H1 (cell line): Measurements from ENCODE around the gene CD58. TPM values are rescaled to one million over a fixed set of nuclear protein-coding genes. Genes with fewer than 3 reads are reported as not detected.

Experiments
- CTCF ChIA-PET: fragments of 300-600 bp; sonication (Branson Sonifier 250); formaldehyde crosslinking; loops from one replicate; lab custom pipeline; 2021; ENCODE audit not compliant: partially characterized antibody; lab: Charles Lee
- POLR2A ChIA-PET: fragments of 300-600 bp; sonication (Branson Sonifier 250); formaldehyde crosslinking; loops from one replicate; lab custom pipeline; 2021; ENCODE audit warnings: inconsistent platforms; ENCODE audit not compliant: partially characterized antibody; lab: Charles Lee
- DNase-seq, 2 experiments: peaks; one replicate each; pipeline versions ENCODE4 v3.0.0 to v3.0.0-alpha.2; 2010 to 2022; ENCODE audit warnings: low spot score in 2 of 2, low read depth in 1 of 2, mixed read lengths in 1 of 2
- FAIRE-seq: peaks from 2 replicates; lab custom pipeline; 2011; peaks lifted over from hg19 to GRCh38; lab: Jason Lieb, UNC
- H2AFZ ChIP-seq: 2 replicates; pipeline ENCODE4 v1.8.1; 2012; ENCODE audit warnings: low read length, inconsistent platforms
- H2AK5ac ChIP-seq: 2 replicates; pipeline ENCODE4 v1.6.1; 2013; ENCODE audit warnings: low read depth, low read length
- H2BK120ac ChIP-seq: replicated peaks from 2 replicates; pipeline ENCODE3; 2013; ENCODE audit warnings: low read depth, low read length, inconsistent platforms
- H2BK12ac ChIP-seq: 2 replicates; pipeline ENCODE4 v1.6.1; 2013; ENCODE audit warnings: low read depth, low read length
- H2BK15ac ChIP-seq: 2 replicates; pipeline ENCODE4 v1.6.1; 2013; ENCODE audit warnings: low read length
- H2BK20ac ChIP-seq: 2 replicates; pipeline ENCODE4 v1.6.1; 2013; ENCODE audit warnings: low read length
- H2BK5ac ChIP-seq: 2 replicates; pipeline ENCODE4 v1.6.1; 2013; ENCODE audit warnings: low read depth, low read length
- H3K14ac ChIP-seq: 2 replicates; pipeline ENCODE4 v1.6.1; 2013; ENCODE audit warnings: inconsistent platforms; ENCODE audit not compliant: insufficient read length
- H3K18ac ChIP-seq: 2 replicates; pipeline ENCODE4 v1.6.1; 2013; ENCODE audit warnings: low read length; ENCODE audit errors: extremely low read depth
- H3K23ac ChIP-seq: 2 replicates; pipeline ENCODE4 v1.6.1; 2013; ENCODE audit warnings: inconsistent platforms; ENCODE audit not compliant: insufficient read length
- H3K23me2 ChIP-seq: 2 replicates; pipeline ENCODE4 v1.6.1; 2013; ENCODE audit warnings: low read depth, low read length
- H3K27ac ChIP-seq: 2 replicates; pipeline ENCODE4 v1.6.1; 2011; ENCODE audit warnings: low read depth, low read length, inconsistent platforms
- H3K27me3 ChIP-seq, 4 experiments: replicated peaks in 1 of 4; 1 replicate in 1 of 4; 2 replicates in 3 of 4; pipeline versions ENCODE4 v1.6.1 to v1.8.1; 2011 to 2013; ENCODE audit warnings: low read length in 3 of 4, mild to moderate bottlenecking in 3 of 4, inconsistent platforms in 2 of 4, mixed read lengths in 2 of 4, moderate library complexity in 1 of 4; ENCODE audit not compliant: control insufficient read depth in 3 of 4, insufficient read depth in 3 of 4; ENCODE audit errors: extremely low read depth in 1 of 4
- H3K36me3 ChIP-seq, 4 experiments: 2 replicates each; pipeline versions ENCODE4 v1.6.1 to v1.8.1; 2011 to 2013; ENCODE audit warnings: mild to moderate bottlenecking in 4 of 4, low read length in 3 of 4, moderate library complexity in 2 of 4, control low read depth in 1 of 4, inconsistent platforms in 1 of 4; ENCODE audit not compliant: insufficient read depth in 4 of 4, control insufficient read depth in 2 of 4
- H3K4ac ChIP-seq: replicated peaks from 2 replicates; pipeline ENCODE3; 2013; ENCODE audit warnings: low read length, low read depth, mixed read lengths, inconsistent platforms; ENCODE audit not compliant: insufficient read length
- H3K4me1 ChIP-seq, 4 experiments: replicated peaks in 1 of 4; 1 replicate in 1 of 4; 2 replicates in 3 of 4; pipeline versions ENCODE4 v1.6.1 to v1.8.1; 2011 to 2013; ENCODE audit warnings: low read length in 3 of 4, inconsistent platforms in 2 of 4, mixed read lengths in 1 of 4; ENCODE audit not compliant: insufficient read depth in 4 of 4, control insufficient read depth in 3 of 4
- H3K4me2 ChIP-seq, 2 experiments: 2 replicates each; pipeline versions ENCODE4 v1.6.1 to v1.8.1; 2011 to 2013; ENCODE audit warnings: low read depth in 2 of 2, low read length in 2 of 2, control low read depth in 1 of 2, inconsistent platforms in 1 of 2, mild to moderate bottlenecking in 1 of 2; ENCODE audit not compliant: insufficient read depth in 1 of 2
- H3K4me3 ChIP-seq, 4 experiments: fragments of 200-600, 300-600 bp in 1 of 4; sonication (generic), shearing (Covaris generic), sonication (Bioruptor Twin) in 1 of 4; 2 replicates each; pipeline versions ENCODE4 v1.5.1 to v1.8.1; 2011 to 2016; ENCODE audit warnings: low read length in 4 of 4, low read depth in 3 of 4, control low read depth in 2 of 4, inconsistent platforms in 2 of 4, mild to moderate bottlenecking in 2 of 4, mixed read lengths in 1 of 4, moderate library complexity in 1 of 4; ENCODE audit not compliant: insufficient read depth in 2 of 4; ENCODE audit errors: extremely low read depth in 1 of 4
- H3K56ac ChIP-seq: replicated peaks from 2 replicates; pipeline ENCODE3; 2013; ENCODE audit warnings: low read depth, mild to moderate bottlenecking, mixed read lengths, low read length, inconsistent platforms; ENCODE audit not compliant: insufficient read length
- H3K79me1 ChIP-seq: 2 replicates; pipeline ENCODE4 v1.6.1; 2013; ENCODE audit warnings: low read depth, low read length, control low read depth
- H3K79me2 ChIP-seq, 2 experiments: 2 replicates each; pipeline versions ENCODE4 v1.6.1 to v1.8.1; 2012 to 2013; ENCODE audit warnings: low read length in 2 of 2, mild to moderate bottlenecking in 2 of 2, inconsistent platforms in 1 of 2; ENCODE audit not compliant: insufficient read depth in 2 of 2, control insufficient read depth in 1 of 2
- H3K9ac ChIP-seq, 4 experiments: replicated peaks in 1 of 4; 1 replicate in 1 of 4; 2 replicates in 3 of 4; pipeline versions ENCODE4 v1.6.1 to v1.8.1; 2011 to 2013; ENCODE audit warnings: low read depth in 3 of 4, low read length in 3 of 4, control low read depth in 2 of 4, mild to moderate bottlenecking in 2 of 4, moderate library complexity in 2 of 4, inconsistent platforms in 1 of 4; ENCODE audit errors: extremely low read depth in 1 of 4
- H3K9me3 ChIP-seq, 2 experiments: 2 replicates each; pipeline versions ENCODE4 v1.6.1 to v1.8.1; 2012 to 2013; ENCODE audit warnings: mild to moderate bottlenecking in 2 of 2, moderate library complexity in 2 of 2, control low read depth in 1 of 2, inconsistent platforms in 1 of 2, low read depth in 1 of 2, low read length in 1 of 2, mixed read lengths in 1 of 2; ENCODE audit not compliant: insufficient read depth in 2 of 2
- H4K20me1 ChIP-seq, 2 experiments: replicated peaks in 1 of 2; 2 replicates each; pipeline versions ENCODE3 to v1.8.1; 2011 to 2013; ENCODE audit warnings: inconsistent platforms in 2 of 2, low read length in 2 of 2, mild to moderate bottlenecking in 1 of 2; ENCODE audit not compliant: insufficient read depth in 2 of 2, control insufficient read depth in 1 of 2
- H4K5ac ChIP-seq: 2 replicates; pipeline ENCODE4 v1.6.1; 2013; ENCODE audit warnings: low read length, low read depth, mixed read lengths, inconsistent platforms; ENCODE audit not compliant: insufficient read length
- H4K8ac ChIP-seq: 2 replicates; pipeline ENCODE4 v1.8.0; 2013; ENCODE audit warnings: mild to moderate bottlenecking, moderate library complexity, low read length, inconsistent platforms; ENCODE audit not compliant: insufficient read depth; ENCODE audit errors: extremely low read depth
- H4K91ac ChIP-seq: replicated peaks from 2 replicates; pipeline ENCODE3; 2013; ENCODE audit warnings: low read length, mixed read lengths, inconsistent platforms; ENCODE audit not compliant: insufficient read length
- BRCA1 ChIP-seq: IDR thresholded peaks from 2 replicates; pipeline ENCODE4 v1.6.1; 2012; ENCODE audit warnings: low read depth, low read length, improper control_type of control experiment
- EZH2 ChIP-seq: fragments of 200-600 bp; sonication (generic); IDR thresholded peaks from 2 replicates; pipeline ENCODE4 v1.7.1; 2012; ENCODE audit warnings: low read depth, mild to moderate bottlenecking, moderate library complexity, low read length, inconsistent platforms; ENCODE audit not compliant: severe bottlenecking
- HDAC2 ChIP-seq, 2 experiments: fragments of 300-600 bp in 1 of 2; sonication (generic) in 1 of 2; IDR thresholded peaks; 2 replicates each; pipeline ENCODE4 v1.6.1; 2011 to 2012; ENCODE audit warnings: low read depth in 2 of 2, low read length in 2 of 2, mild to moderate bottlenecking in 2 of 2, moderate library complexity in 2 of 2, borderline replicate concordance in 1 of 2, inconsistent platforms in 1 of 2
- SAP30 ChIP-seq: fragments of 300-600 bp; sonication (generic); IDR thresholded peaks from 2 replicates; pipeline ENCODE4 v1.7.1; 2012; ENCODE audit warnings: low read length, moderate library complexity, mild to moderate bottlenecking, inconsistent platforms; ENCODE audit not compliant: insufficient read depth, insufficient replicate concordance
- SP4 ChIP-seq: IDR thresholded peaks from 2 replicates; pipeline ENCODE4 v1.6.1; 2012; ENCODE audit warnings: low read length, inconsistent platforms
- WGBS, 2 experiments: shearing (Covaris generic) in 1 of 2; methylation state at CpG; one replicate each; pipeline versions ENCODE4 v1.1.6 to v1.1.7; 2013 to 2015; ENCODE audit warnings: low lambda C conversion rate in 2 of 2, mixed read lengths in 2 of 2, inconsistent platforms in 1 of 2, low coverage in 1 of 2, missing lambda C conversion rate in 1 of 2; ENCODE audit not compliant: insufficient replicate concordance in 2 of 2, insufficient coverage in 1 of 2, insufficient read length in 1 of 2; ENCODE audit errors: extremely low coverage in 1 of 2, missing lambda C conversion rate in 1 of 2; 5-methylcytosine and 5-hydroxymethylcytosine counted together
- polyA plus RNA-seq, 7 experiments: library from polyadenylated mRNA; depleted of rRNA in 3 of 7; stranded (reverse) in 5 of 7; unstranded in 2 of 7; fragments of >200 nt in 5 of 7; fragments of 200-250 nt in 2 of 7; gene quantifications; 1 replicate in 5 of 7; 2 replicates in 1 of 7; 4 replicates in 1 of 7; pipeline versions ENCODE4 v1.2.1 to v1.2.3, GENCODE V29; 2011 to 2013; ENCODE audit warnings: missing spikeins in 2 of 7, mixed read lengths in 2 of 7
- total RNA-seq: library from RNA; stranded (reverse); fragmentation: NEBNext Ultra II Directional; extraction: Animal tissue kit (Norgen Biotek cat#: 25700); gene quantifications from 2 replicates; pipeline ENCODE4 v1.2.1, GENCODE V29; 2021
- TF ChIP-seq, protein P1 (sequence below): IDR thresholded peaks from 2 replicates; pipeline ENCODE4 v1.6.1; 2011; ENCODE audit warnings: low read depth, mild to moderate bottlenecking, low read length; ENCODE audit not compliant: insufficient read depth

CD58 gene
- total and polyA plus RNA-seq, 2 of the 8 experiments (the other 6 are each of a cell fraction or from before 2014, with no cell fraction given): 5.3 to 5.5 TPM

GRCh38 chr1:116472431-116472961 is 98.3 kb downstream of the CD58 start:
- Histone ChIP-seq H2AK5ac (no peak overlapping the region), H2AFZ (no peak overlapping the region), H3K18ac (no peak overlapping the region), H3K27ac (no peak overlapping the region), H4K5ac (no peak overlapping the region), H3K79me2 (no peaks in the 10 kb centered on the region), H3K4me2 (no peak overlapping the region), H4K91ac (no peak overlapping the region), H2BK5ac (no peak overlapping the region), H3K36me3 (no peaks in the 10 kb centered on the region), H2BK20ac (no peak overlapping the region), H2BK15ac (no peak overlapping the region), H3K23me2 (no peaks in the 10 kb centered on the region), H3K4me1 (0 out of 7 replicates have a peak, but pooled peaks cover 0 to 2% (median 0%) of the 10 kb centered on the region in 4 experiments), H3K4me3 (no peak overlapping the region), H3K79me1 (no peaks in the 10 kb centered on the region), H2BK120ac (no peak overlapping the region), H3K9me3 (no peaks in the 10 kb centered on the region), H3K9ac (no peak overlapping the region), H3K27me3 (no peaks in the 10 kb centered on the region), H4K20me1 (no peaks in the 10 kb centered on the region), H3K4ac (no peak overlapping the region), H3K56ac (no peak overlapping the region), H3K23ac (no peak overlapping the region), H3K14ac (no peak overlapping the region), H2BK12ac (no peak overlapping the region), H4K8ac (no peak overlapping the region)
- TF ChIP-seq SP4 (no peak), BRCA1 (no peak), EZH2 (no peak), SAP30 (no peak), HDAC2 (IDR thresholded peaks at IDR 0.05; ENCODE audit: borderline replicate concordance in 1 of 2, low read depth in 2 of 2, low read length in 2 of 2) (no peak)
- TF ChIP-seq, protein P1, sequence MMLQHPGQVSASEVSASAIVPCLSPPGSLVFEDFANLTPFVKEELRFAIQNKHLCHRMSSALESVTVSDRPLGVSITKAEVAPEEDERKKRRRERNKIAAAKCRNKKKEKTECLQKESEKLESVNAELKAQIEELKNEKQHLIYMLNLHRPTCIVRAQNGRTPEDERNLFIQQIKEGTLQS: no peak
- FAIRE-seq (no peak), DNase-seq (no peak)
- WGBS, 2 experiments: 80% methylated on average over 3 of the region's 3 CpGs; no CpG with 5 or more reads in 1 of the 2 experiments
- ChIA-PET POLR2A (no interaction called here), CTCF (interaction anchor here (1.1 to 4.4 kb wide), 3 partner anchors 12 to 333 kb away, joined by 3 to 33 read pairs (median 3); no protein-coding TSS in a partner anchor)
